AG10803 (cell line): ENCODE data around the gene SMCHD1.
"Not testable (repeated sequence)": the region's sequence is repeated elsewhere in the genome, so short reads cannot be mapped to it uniquely, and the experiment has no call there.

Source experiments
- DNase-seq: peaks from one replicate; pipeline ENCODE4 v3.0.0; 2010; ENCODE audit warnings: low read depth
- H3K4me3 ChIP-seq: 2 replicates; pipeline ENCODE4 v1.5.1; 2011; ENCODE audit warnings: mild to moderate bottlenecking, low read length, control low read depth
- CTCF ChIP-seq: conservative IDR thresholded peaks from 2 replicates; pipeline ENCODE4 v1.5.1; 2011; ENCODE audit warnings: mild to moderate bottlenecking, low read length, control low read depth, inconsistent platforms

SMCHD1 gene

GRCh38 chr18:2656981-2657512 is 1.5 kb downstream of the SMCHD1 start:
- DNase-seq: no peak
- no peak for TF ChIP-seq CTCF
- H3K4me3 ChIP-seq: peak overlapping the region; percentile 89

DNA sequence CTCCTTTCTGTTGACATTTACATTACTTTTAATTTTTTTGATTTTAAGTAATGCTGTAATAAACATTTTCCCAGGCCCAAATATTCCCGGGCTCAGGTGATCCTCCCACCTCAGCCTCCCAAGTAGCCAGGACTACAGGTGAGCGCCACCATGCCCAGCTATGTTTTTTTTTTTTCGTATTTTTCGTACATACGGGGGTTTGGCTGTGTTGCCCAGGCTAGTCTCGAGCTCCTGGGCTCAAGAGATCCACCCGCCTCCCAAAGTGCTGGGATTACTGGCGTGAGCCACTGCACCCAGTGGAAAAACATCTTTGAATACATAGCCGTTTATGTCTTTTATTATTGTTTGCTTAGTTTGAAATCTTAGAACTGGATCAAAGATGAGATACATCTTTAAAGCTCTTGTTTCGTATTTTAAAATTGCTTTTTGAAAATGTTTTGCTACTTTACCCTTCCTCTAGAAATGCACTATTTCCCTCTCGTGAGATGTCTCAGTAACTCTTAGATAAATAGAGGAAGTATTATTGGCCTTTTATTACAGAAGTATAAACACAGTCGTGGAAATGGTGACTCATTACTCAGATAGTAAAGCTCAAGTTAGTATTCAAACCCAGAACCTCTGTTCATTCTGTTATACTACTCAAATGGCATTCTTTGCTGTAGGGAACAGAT is 2.4 kb downstream of the SMCHD1 start:
- TF ChIP-seq CTCF: no peak
- peak overlapping the region; percentile 89 for H3K4me3 ChIP-seq
- DNase-seq: peak; percentile 59

DNA sequence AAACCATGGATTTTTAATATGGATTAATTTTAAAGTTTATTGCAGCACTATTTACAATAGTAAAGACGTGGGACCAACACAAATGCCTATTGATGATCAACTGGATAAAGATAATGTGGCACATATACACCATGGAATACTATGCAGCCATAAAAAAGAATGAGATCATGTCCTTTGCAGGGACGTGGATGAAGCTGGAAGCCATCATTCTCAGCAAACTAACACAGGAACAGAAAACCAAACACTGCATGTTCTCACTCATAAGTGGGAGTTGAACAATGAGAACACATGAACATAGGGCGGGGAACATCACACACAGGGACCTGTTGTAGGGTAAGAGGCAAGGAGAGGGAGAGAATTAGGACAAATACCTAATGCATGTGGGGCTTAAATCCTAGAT is 5.3 kb downstream of the SMCHD1 start:
- DNase-seq, H3K4me3 ChIP-seq: not testable (repeated sequence)

DNA sequence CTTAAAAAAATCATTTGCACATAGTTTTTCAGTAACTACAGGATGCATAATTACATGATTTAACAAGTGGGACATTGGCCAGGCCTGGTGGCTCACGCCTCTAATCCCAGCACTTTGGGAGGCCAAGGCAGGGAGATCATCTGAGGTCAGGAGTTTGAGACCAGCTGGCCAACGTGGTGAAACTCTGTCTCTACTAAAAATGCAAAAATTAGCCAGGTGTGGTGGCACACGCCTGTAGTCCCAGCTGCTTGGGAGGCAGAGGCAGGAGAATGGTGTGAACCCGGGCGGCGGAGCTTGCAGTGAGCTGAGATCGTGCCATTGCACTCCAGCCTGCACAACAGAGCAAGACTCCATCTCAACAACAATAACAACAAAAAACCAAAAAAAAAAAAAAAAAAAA is 6.8 kb downstream of the SMCHD1 start:
- DNase-seq, H3K4me3 ChIP-seq: not testable (repeated sequence)

GRCh38 chr18:2662990-2663389 is 7.5 kb downstream of the SMCHD1 start:
- no peak overlapping the region for H3K4me3 ChIP-seq
- TF ChIP-seq CTCF: no peak
- DNase-seq: no peak

DNA sequence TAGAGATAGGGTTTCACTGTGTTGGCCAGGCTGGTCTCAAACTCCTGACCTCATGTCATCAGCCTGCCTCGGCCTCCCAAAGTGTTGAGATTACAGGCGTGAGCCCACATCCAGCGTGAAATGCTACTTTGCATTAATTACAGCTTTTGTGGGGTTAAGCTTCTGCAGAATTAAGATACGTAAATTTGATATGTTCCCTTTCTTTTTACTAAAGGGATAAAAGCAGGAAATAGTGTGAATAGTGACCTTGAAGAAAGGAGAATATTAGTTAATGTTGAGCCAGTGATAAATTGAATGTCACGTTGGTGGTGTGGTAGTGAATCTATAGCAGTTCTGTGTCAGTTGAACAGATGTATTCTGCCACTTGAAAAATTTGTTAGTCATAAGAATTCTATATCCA is 16.9 kb downstream of the SMCHD1 start:
- no peak for DNase-seq
- no peak overlapping the region for H3K4me3 ChIP-seq
- TF ChIP-seq CTCF: no peak

DNA sequence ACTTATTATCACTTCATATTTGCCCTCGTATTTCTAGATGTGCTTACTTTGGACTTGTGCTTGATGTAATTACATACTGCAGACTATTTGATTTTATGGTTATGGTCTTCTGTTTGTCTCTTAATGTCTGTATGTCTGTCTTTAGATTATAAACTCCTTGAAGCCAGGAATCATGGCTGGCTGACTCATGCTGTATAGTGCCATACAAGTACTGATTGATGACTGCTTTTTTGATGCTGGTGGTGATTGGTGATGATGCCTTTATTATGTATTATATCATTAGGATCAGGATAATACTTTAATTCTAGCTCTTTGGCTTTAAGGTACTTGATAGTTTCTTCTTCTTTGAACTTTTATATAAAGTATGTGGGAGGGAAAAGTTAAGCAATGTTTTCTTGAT is 17.3 kb downstream of the SMCHD1 start:
- no peak for TF ChIP-seq CTCF
- no peak for DNase-seq

GRCh38 chr18:2678933-2679332 is 23.4 kb downstream of the SMCHD1 start:
- not testable (repeated sequence) for H3K4me3 ChIP-seq

More for the DNA sequence above, 17.3 kb downstream of the SMCHD1 start:
- no peak overlapping the region for H3K4me3 ChIP-seq

More at GRCh38 chr18:2678933-2679332, 23.4 kb downstream of the SMCHD1 start:
- not testable (repeated sequence) for DNase-seq
